Hippocampal formation (tissue), 2 donors: ENCODE measurements around the gene PDZD2.
A peak's percentile ranks its signal among the peaks of the same experiment; 100 is the strongest.

Source experiments
- DNase-seq, 2 donors: peaks; one replicate each; lab custom pipeline; 2025; lab: John Stamatoyannopoulos, UW

Gene PDZD2

GRCh38 chr5:31867219-31867618 lies 228.3 kb downstream of the PDZD2 start:
- DNase-seq: no peak

DNA sequence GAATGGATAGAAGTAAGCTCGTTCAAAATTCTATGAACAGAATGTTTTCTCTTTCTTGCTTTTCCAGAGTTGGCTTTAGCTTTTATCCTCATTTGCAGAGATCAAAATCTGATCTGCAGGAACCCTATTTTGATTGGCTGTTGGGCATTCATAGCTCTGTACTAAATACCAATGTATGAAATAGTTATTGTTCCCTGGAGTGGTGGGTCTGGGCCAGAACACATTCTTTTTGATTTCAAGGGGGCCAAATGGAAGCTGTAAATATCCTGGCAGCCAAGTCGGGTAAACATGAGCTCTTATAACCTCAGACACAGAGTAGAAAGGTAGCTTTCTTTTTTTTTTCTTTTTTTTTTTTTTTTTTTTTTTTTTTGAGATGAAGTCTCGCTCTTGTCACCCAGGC lies 241.5 kb downstream of the PDZD2 start:
- DNase-seq: no peak

DNA sequence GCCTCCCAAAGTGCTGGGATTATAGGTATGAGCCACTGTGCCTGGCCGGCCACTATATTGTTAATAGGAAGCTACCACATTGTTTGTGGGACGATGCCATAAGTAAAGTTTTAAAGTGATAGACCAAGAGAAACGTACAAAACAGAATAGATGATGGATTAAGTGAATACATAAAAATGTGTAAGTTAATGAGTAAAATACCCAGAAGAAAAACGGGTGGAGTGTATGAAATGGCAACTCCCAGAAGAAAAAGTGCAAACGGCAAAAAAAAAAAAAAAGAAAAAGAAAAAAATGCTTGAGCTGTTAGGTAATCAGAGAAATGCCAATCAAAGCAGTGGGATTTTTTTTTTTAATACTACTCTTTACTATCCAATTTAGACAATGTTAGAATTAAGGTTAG lies 246.0 kb downstream of the PDZD2 start:
- DNase-seq: no peak

DNA sequence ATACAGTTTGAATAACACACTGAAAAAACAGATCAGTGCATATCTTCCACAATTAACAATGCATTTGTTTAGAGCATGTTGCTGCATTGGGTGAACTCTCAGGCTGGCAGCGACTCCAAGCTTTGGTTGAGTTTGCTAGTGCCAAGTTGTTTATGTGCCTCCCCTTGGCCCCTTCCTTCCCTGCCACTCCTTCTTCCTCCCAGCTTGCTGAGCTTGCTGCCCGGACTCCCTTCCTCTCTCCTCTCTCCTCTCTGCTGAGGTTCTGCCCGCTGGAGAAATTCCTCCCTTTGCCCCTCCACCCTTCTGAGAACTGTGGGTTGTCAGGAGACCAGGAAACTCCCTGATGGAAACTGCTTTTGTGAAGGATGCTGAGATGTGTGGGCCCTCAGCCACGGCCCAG lies 247.3 kb downstream of the PDZD2 start:
- peak in 1 of 2 donors; percentile 34 for DNase-seq

GRCh38 chr5:31887556-31887955 lies 248.6 kb downstream of the PDZD2 start:
- DNase-seq: peak; percentile 68 to 85

DNA sequence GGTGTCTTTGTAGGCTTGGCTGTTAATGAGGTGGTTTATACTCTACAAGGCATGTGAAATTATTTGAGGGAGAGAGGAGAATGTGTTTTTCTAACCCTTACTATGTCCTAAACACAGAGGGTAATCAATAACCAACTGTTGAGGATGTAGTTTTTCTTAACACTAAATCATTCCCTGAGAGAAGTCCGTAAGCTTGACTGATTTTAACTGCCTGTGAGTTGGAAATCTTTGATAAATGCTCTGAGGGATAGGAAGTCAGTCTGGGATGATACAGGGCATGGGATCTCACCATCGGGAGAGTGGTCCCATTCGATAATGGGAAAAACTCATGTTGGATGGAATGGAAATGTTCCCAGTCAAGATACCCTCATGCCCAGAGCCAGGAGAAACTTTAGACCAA lies 249.6 kb downstream of the PDZD2 start:
- DNase-seq: no peak

- DNase-seq: no peak
Measured at GRCh38 chr5:31889001-31889561, 250.2 kb downstream of the PDZD2 start.

GRCh38 chr5:31890046-31890445 lies 251.1 kb downstream of the PDZD2 start:
- DNase-seq: no peak

GRCh38 chr5:31894141-31894540 lies 255.2 kb downstream of the PDZD2 start:
- DNase-seq: peak in 1 of 2 donors; percentile 37

- no peak for DNase-seq
Measured at GRCh38 chr5:31895199-31895820, 256.4 kb downstream of the PDZD2 start.

GRCh38 chr5:31898036-31898632 lies 259.2 kb downstream of the PDZD2 start:
- no peak for DNase-seq

GRCh38 chr5:31900296-31900865 lies 261.4 kb downstream of the PDZD2 start:
- no peak for DNase-seq

DNA sequence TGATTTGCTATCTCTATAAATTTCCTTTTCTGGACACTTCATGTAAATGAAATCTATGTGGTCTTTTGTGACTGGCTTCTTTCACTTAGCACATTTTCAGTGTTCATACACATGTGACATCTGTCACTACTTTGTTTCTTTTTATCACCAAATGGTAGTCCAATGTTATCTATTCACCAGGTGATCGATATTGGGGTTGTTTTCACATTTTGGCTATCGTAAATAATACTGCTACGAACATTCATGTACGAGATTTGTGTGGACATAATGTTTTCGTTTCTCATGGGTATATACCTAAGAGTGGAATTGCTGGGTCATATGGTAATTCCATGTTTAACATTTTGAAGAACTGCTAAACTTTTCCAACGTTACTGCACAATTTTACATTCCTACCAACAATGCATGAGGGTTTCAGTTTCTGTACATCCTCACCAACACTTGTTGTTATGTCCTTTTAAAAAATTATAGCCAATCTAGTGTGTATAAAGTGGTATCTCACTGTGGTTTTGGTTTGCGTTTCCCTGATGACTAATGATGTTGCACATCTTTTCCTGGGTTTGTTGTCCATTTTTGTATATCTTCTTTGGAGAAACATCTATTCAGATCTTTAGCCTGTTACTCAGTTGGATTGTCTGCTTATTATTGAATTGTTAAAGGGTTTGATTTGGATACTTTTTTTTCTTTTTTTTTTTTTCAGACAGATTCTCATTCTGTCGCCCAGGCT lies 263.0 kb downstream of the PDZD2 start:
- DNase-seq: no peak

DNA sequence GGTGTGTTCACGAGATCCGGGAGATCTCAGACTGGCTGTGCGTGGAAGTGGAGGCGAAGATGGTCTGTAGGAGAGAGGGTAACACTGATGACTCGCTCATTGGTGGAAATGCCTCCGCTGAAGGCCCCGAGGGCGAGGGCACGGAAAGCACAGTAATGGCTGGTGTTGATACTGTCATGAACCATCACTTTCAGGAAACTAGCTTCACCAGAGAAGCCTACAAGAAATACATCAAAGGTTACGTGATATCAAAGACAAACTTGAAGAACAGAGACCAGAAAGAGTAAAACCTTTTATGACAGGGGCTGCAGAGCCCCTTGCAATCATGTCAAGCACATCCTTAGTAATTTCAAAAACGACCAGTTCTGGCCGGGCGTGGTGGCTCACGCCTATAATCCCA lies 269.5 kb downstream of the PDZD2 start:
- DNase-seq: no peak

- no peak for DNase-seq
Measured at GRCh38 chr5:31909073-31909472, 270.1 kb downstream of the PDZD2 start.

DNA sequence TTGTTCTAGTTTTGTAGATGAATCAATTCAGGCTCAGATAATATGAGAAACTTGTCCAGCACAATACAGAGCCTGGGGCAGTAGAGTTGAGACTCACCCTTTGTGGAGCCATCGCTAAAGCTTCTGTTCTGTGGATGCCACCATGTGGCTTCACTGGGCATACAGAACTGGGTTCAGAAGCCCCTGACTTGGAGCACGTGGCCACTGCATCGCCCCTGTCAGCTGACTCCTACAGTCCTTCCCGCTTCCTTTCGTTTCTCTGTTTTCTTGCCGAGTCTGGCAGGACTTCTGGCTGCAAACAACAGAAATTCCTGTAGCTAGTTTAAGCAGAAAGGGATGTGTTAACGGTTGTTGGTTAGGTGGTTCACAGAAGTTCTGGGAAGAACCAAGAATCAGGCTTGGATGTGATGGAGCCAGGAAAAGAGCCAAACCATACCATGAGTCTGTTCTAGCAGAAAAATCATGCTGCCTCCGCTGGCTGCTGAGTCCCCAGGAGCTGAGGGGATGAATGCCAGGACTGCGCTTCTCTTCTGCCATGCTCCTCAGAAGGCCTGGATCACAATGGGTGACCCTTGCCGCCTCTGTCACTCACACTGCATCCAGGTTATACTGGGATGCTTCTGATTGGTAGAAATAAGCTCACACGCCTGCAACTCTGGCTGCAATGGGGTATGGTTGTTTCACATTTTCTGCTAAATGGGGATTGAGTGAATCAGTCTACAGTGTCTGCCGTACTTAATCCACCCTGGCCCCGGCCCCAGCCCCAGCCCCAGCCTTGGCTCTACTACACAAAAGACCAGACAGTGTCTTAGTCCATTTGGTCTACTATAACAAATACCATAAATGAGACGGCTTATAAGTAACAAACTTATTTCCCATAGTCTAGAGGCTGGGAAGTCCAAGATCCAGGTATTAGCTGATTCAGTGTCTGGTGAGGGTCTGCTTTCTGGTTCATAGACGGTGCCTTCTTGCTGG lies 272.6 kb downstream of the PDZD2 start:
- DNase-seq: peak; percentile 72 to 79

DNA sequence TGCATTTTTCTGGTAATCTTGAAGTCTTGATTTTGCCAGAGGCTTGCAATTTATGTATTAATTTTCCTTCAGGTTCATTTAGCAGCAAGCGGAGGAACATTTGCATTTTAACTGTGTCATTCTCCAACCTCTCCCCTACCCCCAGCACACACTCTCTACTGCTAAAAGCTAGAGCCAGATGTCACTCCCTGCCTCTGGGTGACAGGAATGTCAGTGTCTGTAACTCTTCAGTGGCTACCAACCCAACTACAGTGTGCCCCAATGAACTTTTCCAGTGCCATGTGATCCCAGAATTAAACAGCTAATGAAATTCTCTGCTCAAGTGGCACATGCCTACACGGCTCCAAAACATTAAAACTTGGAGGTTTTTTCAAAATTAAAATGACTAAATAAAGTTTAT lies 274.9 kb downstream of the PDZD2 start:
- DNase-seq: no peak

- DNase-seq: no peak
Measured at GRCh38 chr5:31916327-31916726, 277.4 kb downstream of the PDZD2 start.

DNA sequence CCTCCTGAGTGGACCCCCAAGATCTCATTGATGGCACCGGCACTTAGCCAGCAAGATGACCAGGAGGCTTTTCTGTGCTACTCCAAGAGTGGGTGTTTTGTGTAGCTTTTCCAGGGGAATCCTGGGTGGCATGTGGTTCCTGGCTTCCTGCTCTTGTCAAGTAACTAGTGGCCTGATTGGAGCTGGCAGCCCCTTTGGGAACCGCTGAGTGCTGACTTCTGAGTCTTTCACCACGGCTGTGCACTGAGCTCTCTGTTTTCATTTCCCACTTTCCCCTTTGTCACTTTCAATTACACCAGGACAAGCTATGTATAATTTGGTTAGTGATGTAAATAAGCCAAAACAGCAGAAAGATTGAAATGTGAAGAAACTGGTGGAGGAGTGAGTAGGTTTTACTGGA lies 279.8 kb downstream of the PDZD2 start:
- no peak for DNase-seq

- DNase-seq: no peak
Measured at GRCh38 chr5:31921852-31922305, 282.9 kb downstream of the PDZD2 start.

GRCh38 chr5:31924005-31924404 lies 285.1 kb downstream of the PDZD2 start:
- DNase-seq: no peak
